Measurements from ENCODE around the gene FARP1.
"Not testable (repeated sequence)": the region's sequence is repeated elsewhere in the genome, so short reads cannot be mapped to it uniquely, and the experiment has no call there.

FARP1 gene

DNA sequence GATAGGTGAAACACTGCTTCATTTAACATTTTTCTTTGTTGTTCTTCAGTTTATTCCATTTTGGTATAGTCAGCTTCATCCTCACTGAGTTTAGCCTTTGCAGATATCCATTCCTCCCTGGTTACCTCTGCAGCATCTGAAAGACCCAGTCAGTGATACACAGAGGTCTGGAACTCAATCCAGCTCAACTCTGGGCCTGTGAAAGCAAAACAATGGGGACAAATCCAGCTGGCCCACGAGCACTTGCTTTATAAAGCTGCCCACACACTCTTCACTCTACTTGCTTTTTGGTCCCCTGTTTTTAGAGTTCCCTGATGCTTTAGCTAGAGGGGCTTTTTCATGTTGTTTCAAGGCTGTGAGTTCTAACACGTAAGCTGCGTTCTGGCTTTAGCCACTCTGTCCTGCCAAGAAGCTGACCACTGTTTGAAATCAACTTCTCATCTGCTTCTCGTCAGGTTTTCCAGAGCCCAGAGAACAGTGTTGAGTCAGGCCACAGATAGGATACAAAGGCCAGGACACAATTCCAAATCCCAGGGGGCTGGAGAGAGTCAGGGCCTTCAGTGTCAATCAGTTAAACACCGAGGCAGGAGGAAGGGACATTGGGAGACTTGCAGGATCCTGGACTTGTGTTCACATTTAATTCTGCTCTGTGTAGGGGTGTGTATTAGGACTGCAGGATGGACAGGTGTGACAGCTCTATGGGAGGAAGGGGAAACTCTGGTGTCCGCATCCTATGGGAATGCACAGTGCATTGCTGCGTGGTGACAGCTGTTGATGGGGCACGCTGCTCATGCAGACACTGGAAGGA, 117.7 kb downstream of the FARP1 start:
- no peak for DNase-seq (ENCODE audit: low read depth in 2 of 2)

DNA sequence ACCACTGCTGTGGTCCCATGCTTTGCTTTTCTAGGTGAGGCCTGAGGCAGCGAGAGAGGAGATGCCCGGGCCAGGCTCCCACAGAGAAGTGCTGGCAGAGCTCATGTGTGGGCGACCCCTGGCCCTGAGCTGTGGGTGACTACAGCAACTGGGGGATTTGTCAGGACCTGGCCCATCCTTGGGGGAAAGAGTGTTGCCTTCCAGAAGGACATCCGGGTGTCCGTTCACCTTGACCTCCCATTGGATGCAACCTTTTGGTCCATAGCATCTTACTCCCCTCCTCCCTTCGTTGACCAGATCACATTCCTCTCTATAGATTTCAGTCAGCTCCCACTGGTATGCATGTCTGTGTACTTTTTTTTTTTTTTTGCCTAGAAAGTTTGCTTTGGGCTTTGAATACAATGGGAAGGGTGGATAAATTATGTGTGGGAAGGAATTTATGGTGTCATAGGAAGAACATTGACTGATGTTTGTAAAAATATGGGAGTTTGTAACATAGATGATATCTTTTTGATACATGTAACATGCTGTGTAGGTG, 118.3 kb downstream of the FARP1 start:
- no peak for DNase-seq (ENCODE audit: low read depth in 2 of 2)

DNA sequence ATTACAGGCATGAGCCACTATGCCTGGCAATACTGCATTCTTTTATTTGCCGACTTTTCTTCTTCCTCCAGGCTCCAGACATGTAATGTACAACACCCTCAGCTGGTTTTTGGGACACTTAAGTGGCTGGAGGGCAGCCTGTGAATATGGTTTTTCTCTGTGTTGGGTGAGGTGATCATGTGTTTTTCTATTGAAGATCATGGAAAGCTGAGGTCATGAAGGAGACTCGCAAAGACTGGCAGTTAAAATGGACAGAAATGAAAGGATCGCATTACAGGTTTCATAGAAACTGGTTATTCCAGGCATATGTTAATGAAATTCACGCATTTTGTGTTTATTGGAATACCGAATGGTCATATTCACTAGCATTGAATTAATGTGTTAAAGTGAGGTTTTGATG, 119.4 kb downstream of the FARP1 start:
- no peak for DNase-seq (ENCODE audit: low read depth in 2 of 2)

DNA sequence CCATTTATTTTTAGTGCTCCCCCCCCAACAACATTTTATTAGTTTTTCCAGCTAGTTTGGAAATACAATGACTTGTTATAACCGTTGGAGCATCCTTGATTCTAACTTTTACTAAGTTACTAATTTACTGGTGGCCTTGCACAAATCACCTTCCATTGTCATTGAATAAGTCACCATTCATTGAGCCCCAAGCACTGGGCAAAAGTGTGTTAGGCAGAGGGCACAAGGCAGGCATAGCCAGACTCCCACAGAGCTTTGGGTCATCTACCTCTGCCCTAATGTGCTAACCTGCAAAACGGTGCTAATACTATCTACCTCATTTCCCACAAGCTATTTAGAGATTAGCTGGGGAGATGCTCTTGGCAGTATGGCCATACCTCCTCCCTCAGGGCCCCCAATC, 120.9 kb downstream of the FARP1 start:
- DNase-seq (ENCODE audit: low read depth in 2 of 2), result no peak

GRCh38 chr13:98264877-98265276, 122.0 kb downstream of the FARP1 start:
- DNase-seq (ENCODE audit: low read depth in 2 of 2), result no peak

GRCh38 chr13:98265692-98266551, 123.0 kb downstream of the FARP1 start:
- DNase-seq (ENCODE audit: low read depth in 2 of 2), result no peak

DNA sequence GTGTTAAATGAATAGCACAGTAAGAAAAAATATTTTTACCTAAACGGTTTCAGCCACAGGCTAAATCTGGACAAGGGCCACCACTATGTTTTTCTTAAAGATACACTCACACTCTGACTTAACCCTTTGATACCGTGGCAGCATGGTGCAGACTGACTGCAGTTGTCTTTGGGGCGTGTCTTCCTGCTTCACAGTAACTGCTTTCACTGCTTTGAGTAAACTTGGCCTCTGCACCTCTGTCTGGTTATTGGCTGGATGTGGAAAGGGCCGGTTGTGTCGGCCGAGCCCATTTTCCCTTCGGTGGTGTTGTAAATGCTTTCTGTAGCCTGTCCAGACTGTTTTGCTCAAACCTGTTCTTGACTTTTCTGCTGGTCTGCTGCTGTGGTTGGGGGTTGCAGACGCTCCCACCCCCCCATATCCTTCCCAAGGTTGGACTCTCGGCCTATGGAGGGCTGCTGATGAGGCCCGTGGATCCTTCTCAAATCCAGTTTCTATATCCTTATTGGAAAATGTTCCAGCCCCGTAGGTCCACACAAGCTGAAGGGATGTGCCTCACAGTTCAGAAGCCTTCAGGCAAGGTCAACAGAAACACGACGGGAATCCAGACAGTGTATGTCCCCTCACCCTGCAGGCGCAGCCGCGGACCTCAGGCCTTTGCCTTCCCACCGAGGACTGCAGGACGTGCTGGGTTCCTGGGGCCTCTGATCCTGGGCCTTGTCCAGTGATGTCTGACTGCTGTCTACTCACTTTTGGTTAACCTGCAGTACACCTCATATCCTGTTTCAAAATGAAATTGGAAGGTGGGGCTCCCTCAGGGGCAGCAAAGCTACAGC, 124.4 kb downstream of the FARP1 start:
- no peak for DNase-seq (ENCODE audit: low read depth in 2 of 2)

DNA sequence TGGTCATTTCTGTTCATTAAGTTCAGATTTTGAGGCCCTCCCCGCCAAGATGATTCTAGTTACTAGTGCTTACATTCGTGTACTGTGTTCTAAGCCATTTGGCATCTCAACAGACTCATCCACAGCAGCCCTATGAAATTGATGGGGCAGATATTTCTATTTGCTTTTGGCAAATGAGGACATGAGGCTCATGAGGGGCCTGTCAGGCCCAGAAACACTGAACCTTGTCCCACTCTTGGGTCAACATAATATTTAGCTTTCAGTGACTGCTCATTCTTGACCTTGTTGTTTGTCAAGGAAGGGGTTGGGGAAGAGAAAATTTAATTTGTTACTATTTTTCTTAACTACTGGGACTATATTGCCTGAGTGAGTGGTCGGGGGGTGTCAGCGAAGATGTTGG, 126.5 kb downstream of the FARP1 start:
- no peak for DNase-seq (ENCODE audit: low read depth in 2 of 2)

DNA sequence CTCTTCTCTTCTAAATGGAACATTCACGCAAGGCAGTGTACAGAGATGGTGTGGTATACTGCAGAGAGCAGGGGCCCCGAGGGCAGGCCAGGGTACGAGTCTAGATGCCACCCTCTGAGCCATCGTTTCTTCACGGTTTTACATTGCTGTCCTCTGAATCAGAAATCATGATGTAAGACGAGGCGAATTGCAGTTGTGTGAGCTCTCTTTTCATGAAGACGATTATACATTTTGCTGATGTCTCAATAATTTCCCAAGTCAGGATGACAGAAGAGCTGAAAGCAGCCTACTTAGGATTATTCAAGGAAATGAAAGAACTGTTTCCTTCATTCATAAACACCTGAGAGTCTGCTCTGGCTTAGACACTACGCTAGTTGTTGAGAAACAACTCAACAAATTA, 127.9 kb downstream of the FARP1 start:
- no peak for DNase-seq (ENCODE audit: low read depth in 2 of 2)

GRCh38 chr13:98271646-98272045, 128.8 kb downstream of the FARP1 start:
- DNase-seq (ENCODE audit: low read depth in 2 of 2), result not testable (repeated sequence)

DNA sequence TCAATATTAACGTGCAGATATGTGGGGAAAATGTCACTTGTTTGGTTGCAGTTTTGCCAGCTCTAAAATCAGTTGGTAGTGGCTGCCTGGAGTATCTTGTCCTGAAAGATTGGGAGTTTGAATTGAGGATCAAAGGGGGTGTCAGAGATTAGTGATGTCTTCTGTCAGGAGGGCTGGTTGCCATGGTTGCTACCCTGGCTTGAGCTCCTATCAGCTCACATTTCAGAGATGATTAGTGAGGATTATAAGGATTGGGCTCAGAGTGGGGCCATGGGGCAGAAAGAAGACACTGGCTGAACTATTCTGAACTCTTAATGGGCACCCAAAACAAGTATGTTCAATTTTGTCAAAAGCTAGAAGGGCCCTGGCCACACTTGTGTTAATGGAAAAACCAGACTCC, 129.7 kb downstream of the FARP1 start:
- no peak for DNase-seq (ENCODE audit: low read depth in 2 of 2)

GRCh38 chr13:98273067-98273823, 130.4 kb downstream of the FARP1 start:
- no peak for DNase-seq (ENCODE audit: low read depth in 2 of 2)

- DNase-seq (ENCODE audit: low read depth in 2 of 2), result no peak
Observed at GRCh38 chr13:98273824-98274742, 131.2 kb downstream of the FARP1 start.

GRCh38 chr13:98274921-98275487, 132.1 kb downstream of the FARP1 start:
- DNase-seq (ENCODE audit: low read depth in 2 of 2), result no peak

DNA sequence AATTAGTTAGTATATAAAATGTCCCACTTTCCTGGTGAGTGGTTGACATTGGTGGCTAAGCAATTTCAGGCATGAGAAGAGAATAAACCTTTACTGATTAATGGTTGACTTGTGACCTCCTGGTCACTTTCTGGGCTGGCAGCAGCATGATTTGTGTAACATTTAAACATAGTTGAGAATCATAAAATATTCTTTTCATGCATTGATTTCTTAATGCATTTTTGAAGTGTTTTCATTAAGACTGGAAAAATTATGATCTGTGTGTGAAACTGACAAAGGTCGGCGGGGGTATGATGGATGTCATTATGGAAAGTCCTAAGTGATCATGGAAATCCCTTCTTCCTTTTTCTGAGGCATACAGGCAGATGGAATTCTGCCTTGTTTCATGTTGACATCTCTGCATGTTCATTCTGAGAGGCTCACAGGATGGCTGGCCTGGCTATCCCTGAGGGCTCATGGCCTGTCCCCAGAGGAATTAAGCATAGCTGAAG, 132.8 kb downstream of the FARP1 start:
- DNase-seq (ENCODE audit: low read depth in 2 of 2), result no peak

DNA sequence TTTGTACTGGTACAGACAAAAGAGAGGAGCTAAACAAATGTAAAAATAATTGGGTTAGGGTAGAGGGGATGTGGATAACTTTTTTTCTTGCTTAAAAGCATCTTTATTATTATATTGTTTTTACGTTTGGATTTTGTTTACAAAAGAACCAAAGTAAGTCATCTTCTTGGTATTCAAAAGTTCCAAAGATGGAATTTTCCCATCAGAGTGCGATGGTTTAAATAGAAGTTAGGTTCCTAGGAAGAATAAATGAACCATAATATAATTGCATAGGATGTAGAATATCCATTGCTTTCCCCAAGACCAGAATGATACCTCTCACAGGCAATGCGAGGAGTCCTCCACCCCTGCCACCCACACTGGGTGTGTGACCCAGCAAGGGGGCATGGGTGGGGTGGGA, 133.6 kb downstream of the FARP1 start:
- no peak for DNase-seq (ENCODE audit: low read depth in 2 of 2)

- no peak for DNase-seq (ENCODE audit: low read depth in 2 of 2)
Observed at GRCh38 chr13:98278068-98278724, 135.3 kb downstream of the FARP1 start.

- no peak for DNase-seq (ENCODE audit: low read depth in 2 of 2)
Observed at GRCh38 chr13:98279473-98280175, 136.7 kb downstream of the FARP1 start.

Data from stimulated activated CD4-positive, alpha-beta T cell treated with anti-CD3 and anti-CD28 coated beads, Interleukin-1b, Interleukin-23, amount 100 ng/mL, for 1 hour (primary cell).